ENCODE measurements around the gene C11orf24. TPM values are rescaled to one million over a fixed set of nuclear protein-coding genes. Genes with fewer than 3 reads are reported as not detected.
"Not testable (repeated sequence)": the region's sequence is repeated elsewhere in the genome, so short reads cannot be mapped to it uniquely, and the experiment has no call there.

Gene C11orf24
- polyA plus RNA-seq, 3 donors: 14.4 to 23.4 (median 16.8) TPM

- H3K27ac ChIP-seq (ENCODE audit: low read depth, low read length): no peak overlapping the region
- WGBS, 3 donors: 74 to 98% (median 80%) methylated on average over 5 of the region's 5 CpGs
These were observed 30.5 kb upstream of the C11orf24 start for GRCh38 chr11:68302256-68302655.

- no peak overlapping the region for H3K27ac ChIP-seq (ENCODE audit: low read depth, low read length)
- 90 to 93% (median 92%) methylated on average over 12 of the region's 12 CpGs for WGBS, 3 donors
These were observed 28.5 kb upstream of the C11orf24 start for GRCh38 chr11:68300076-68300830.

- not testable (repeated sequence) for H3K27ac ChIP-seq (ENCODE audit: low read depth, low read length)
- 93 to 97% (median 96%) methylated on average over 9 of the region's 9 CpGs for WGBS, 3 donors
These were observed 27.7 kb upstream of the C11orf24 start for GRCh38 chr11:68299517-68299879.

- 66 to 75% (median 67%) methylated on average over 15 of the region's 15 CpGs for WGBS, 3 donors
- no peak overlapping the region for H3K27ac ChIP-seq (ENCODE audit: low read depth, low read length)
These were observed 27.1 kb upstream of the C11orf24 start for GRCh38 chr11:68298659-68299516.

DNA sequence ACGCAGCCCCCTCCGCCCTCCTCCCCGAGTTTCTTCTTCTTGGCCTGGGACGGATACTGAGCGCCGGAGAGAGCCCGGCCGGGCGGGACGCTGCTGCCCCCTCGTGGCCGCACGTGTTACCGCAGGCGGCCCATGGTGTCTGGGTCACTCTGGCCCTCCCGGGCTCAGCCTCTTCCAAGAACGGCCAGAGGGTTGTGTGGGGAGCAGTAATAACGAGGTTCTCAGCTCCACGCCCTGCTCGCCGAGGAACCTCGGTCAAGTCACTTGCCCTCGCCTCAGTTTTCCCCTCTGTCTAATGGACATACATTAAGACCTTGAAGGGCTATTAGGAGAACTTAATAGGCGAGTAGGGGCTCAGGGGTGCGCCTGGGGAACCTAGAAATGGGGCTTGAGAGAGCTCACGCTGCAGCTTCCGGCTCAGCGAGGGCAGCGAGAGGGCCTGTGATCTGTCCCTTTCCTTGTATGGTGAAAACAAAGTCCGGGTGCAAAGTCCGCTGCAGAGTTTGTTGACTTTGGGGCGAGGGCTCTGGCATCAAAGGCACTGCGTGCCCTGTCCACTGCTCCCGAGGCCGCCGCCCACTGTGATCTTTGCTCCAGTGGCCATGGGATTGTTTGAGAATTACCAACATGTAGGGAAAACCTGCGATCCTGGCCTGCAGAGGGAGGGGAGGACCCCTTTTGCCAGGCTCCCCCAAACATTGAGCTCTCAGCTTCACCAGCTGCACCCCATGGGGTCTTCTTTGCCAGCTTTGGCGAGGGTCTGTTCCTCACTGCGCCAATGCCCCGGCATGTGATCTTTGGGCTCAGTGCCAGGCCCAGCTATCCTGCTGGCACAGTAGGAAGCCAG is 26.3 kb upstream of the C11orf24 start:
- 16 to 30% (median 27%) methylated on average over 40 of the region's 40 CpGs for WGBS, 3 donors
- H3K27ac ChIP-seq (ENCODE audit: low read depth, low read length): no peak overlapping the region

DNA sequence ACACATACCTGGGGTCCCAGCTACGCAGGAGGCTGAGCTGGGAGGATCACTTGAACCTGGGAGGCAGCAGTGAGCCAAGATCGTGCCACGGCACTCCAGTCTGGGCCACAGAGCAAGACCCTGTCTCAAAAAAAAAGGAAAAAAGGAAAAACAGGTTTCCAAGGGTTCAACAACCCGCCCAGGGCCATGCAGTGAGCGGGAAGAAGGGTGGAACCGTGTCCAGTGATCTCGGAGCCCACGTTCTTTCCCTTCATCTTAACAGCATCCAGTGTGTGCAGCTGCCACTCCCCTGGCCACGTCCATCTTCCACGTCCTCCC is 25.7 kb upstream of the C11orf24 start:
- H3K27ac ChIP-seq (ENCODE audit: low read depth, low read length): no peak overlapping the region
- WGBS, 3 donors: 31 to 46% (median 39%) methylated on average over 10 of the region's 10 CpGs

- H3K27ac ChIP-seq (ENCODE audit: low read depth, low read length): no peak overlapping the region
- WGBS, 3 donors: 86 to 90% (median 90%) methylated on average over 6 of the region's 6 CpGs
These were observed 25.2 kb upstream of the C11orf24 start for GRCh38 chr11:68297052-68297378.

DNA sequence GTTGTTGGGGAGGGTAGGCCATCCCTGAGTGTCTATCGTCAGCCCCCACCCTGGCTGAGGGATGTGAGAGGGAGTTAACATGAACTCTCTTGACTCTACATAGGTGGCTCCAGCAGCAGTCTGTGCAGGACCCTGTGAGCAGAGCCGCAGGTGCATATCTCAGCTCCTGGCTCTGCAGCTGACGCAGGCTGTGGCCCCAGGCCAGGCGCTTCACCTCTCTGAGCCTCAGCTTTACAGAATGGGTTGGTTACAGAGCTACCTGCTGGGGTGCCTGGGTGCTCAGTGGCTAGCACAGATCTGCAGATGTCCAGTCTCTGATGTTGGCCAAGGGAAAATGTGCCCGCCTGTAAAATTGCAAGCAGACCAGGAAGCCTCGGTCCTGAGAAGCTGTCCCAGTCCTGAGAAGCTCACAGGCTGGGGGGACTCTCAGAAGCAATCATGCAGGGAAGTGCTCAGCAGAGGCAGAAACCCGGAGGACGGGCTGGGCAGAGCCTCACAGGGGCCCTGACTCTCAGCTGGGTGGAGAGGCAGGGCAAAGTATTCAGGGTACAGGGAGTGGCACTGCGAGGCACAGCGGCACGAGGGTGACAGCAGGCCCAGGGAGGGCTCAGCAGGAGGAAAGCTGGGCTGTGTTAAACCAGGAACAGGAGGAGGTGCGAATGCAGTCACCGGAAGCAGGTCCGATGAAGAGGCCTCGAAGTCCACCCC is 24.7 kb upstream of the C11orf24 start:
- 85 to 91% (median 89%) methylated on average over 15 of the region's 15 CpGs for WGBS, 3 donors
- H3K27ac ChIP-seq (ENCODE audit: low read depth, low read length): no peak overlapping the region

- 77 to 98% (median 80%) methylated on average over 5 of the region's 5 CpGs for WGBS, 3 donors
- H3K27ac ChIP-seq (ENCODE audit: low read depth, low read length): no peak overlapping the region
These were observed 24.2 kb upstream of the C11orf24 start for GRCh38 chr11:68295940-68296339.

DNA sequence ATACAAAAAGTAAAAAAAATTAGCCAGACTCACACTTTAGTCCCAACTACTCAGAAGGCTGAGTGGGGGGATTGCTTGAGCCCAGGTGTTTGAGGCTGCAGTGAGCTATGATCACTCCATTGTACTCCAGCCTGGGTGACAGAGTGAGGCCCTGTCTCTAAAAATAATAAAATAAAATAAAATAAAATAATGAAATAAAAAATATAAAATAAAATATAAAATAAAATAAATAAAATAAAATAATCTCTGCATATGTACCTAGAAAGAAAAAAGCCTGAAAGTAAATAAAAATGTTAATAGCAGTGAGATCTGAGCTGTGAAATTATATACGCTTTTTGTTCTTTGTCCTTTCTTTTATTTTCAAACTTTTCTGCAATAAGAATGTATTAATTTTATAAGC is 23.5 kb upstream of the C11orf24 start:
- 95 to 98% (median 96%) methylated on average over 1 of the region's 1 CpG for WGBS, 3 donors
- no peak overlapping the region for H3K27ac ChIP-seq (ENCODE audit: low read depth, low read length)

- no peak overlapping the region for H3K27ac ChIP-seq (ENCODE audit: low read depth, low read length)
These were observed 21.9 kb upstream of the C11orf24 start for GRCh38 chr11:68293708-68294107.

DNA sequence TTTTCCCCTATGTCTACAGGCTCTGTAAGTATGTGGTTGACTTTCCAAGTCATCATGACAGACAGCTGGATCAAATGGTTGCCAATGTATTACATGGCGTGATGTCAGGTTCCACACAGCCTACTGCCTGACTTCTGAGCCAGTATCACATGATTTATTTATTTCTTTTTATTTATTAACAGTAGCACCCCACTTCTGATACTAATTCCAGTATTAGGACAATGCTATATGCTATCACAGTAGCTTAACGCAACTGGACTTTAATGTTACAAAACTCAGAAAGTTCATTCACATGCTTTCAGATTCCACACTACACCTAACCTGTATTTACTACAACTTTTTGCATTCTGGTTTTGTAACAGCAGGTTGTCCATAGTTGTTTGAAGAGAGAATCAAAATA is 17.7 kb upstream of the C11orf24 start:
- no peak overlapping the region for H3K27ac ChIP-seq (ENCODE audit: low read depth, low read length)
- WGBS, 3 donors: 96 to 98% (median 97%) methylated on average over 2 of the region's 2 CpGs

More at GRCh38 chr11:68293708-68294107, 21.9 kb upstream of the C11orf24 start:
- 73 to 83% (median 76%) methylated on average over 2 of the region's 2 CpGs for WGBS, 3 donors

DNA sequence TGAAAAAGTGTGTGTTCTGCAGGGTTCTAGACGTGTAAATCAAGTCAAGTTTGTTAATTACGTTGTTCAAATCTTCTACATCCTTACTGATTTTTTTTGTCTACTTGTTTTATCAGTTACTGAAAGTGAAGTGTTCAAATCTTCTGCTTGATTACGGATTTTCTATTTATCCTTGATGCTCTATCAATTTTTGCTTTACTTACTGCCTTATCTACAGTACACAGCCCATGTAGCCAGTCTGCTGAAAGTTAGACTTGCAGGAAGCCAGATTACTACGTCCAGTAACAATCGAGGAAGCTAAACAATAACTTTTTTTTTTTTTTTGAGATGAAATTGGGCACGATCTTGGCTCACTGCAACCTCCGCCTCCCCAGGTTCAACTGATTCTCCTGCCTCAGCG is 15.6 kb upstream of the C11orf24 start:
- 41 to 84% (median 75%) methylated on average over 8 of the region's 8 CpGs for WGBS, 3 donors
- H3K27ac ChIP-seq (ENCODE audit: low read depth, low read length): no peak overlapping the region

DNA sequence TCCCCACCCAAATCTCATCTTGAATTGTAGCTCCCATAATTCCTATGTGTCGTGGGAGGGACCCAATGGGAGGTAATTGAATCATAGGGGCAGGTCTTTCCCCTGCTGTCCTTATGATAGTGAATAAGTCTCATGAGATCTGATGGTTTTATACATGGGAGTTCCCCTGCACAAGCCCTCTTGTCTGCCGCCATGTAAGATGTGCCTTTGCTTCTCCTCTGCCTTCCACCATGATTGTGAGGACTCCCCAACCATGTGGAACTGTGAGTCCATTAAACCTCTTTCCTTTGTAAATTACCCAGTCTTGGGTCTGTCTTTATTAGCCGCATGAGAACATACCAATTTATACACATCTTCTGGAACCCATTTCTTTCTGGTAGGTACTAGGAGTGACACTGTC is 12.8 kb upstream of the C11orf24 start:
- not testable (repeated sequence) for H3K27ac ChIP-seq (ENCODE audit: low read depth, low read length)
- 93 to 97% (median 95%) methylated on average over 3 of the region's 3 CpGs for WGBS, 3 donors

- WGBS, 3 donors: 85 to 92% (median 92%) methylated on average over 14 of the region's 14 CpGs
- H3K27ac ChIP-seq (ENCODE audit: low read depth, low read length): no peak overlapping the region
These were observed 11.1 kb upstream of the C11orf24 start for GRCh38 chr11:68282861-68283230.

- 39 to 68% (median 54%) methylated on average over 15 of the region's 15 CpGs for WGBS, 3 donors
- H3K27ac ChIP-seq (ENCODE audit: low read depth, low read length): no peak overlapping the region
These were observed 10.5 kb upstream of the C11orf24 start for GRCh38 chr11:68282141-68282860.

GRCh38 chr11:68279676-68280075 is 7.9 kb upstream of the C11orf24 start:
- 70 to 82% (median 75%) methylated on average over 5 of the region's 5 CpGs for WGBS, 3 donors

DNA sequence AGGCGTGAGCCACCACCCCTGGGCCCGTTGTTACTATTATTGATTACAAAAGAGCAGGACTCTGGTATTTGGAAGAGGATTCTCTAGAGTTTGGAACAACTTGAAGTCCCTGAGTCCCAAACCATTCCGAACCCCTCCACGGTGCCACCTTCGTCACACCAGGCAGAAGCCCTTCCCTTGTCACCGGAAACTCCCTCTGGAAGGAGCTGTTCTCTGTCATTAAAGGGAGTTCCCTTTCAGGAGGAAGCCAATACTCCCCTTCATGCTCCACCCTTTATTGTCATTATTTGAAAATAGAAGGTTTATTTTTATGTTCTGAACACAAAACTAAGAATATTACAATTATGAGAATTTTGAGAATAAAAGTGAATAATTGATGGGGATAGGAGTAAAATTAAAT is 5.1 kb upstream of the C11orf24 start:
- WGBS, 3 donors: 74 to 91% (median 77%) methylated on average over 6 of the region's 6 CpGs
- no peak overlapping the region for H3K27ac ChIP-seq (ENCODE audit: low read depth, low read length)

More at GRCh38 chr11:68279676-68280075, 7.9 kb upstream of the C11orf24 start:
- H3K27ac ChIP-seq (ENCODE audit: low read depth, low read length): no peak overlapping the region
